Gastrocnemius medialis (tissue), 4 donors: ENCODE data around the gene TRAF1. TPM values are rescaled to one million over a fixed set of nuclear protein-coding genes. Genes with fewer than 3 reads are reported as not detected.

Experiments
- ATAC-seq, 2 donors: fragments of 150-250 bp; one replicate each; pipeline ENCODE4 v1.9.1; 2016
- DNase-seq, 2 donors: peaks; one replicate each; pipeline ENCODE4 v3.0.0-alpha.2; 2019
- H3K27ac ChIP-seq, 4 donors: fragments of 200-600 bp; sonication (generic); 1 replicate in 1 of 4; 2 replicates in 3 of 4; pipeline ENCODE4 v1.5.1; 2016 to 2018; ENCODE audit warnings: mild to moderate bottlenecking in 2 of 4, moderate library complexity in 1 of 4
- H3K27me3 ChIP-seq, 3 donors: fragments of 200-600 bp; sonication (generic) in 2 of 3; 1 replicate in 1 of 3; 2 replicates in 2 of 3; pipeline versions ENCODE4 v1.5.1 to v1.6.0; 2016 to 2019; ENCODE audit warnings: mild to moderate bottlenecking in 1 of 3, moderate library complexity in 1 of 3
- H3K36me3 ChIP-seq, 2 donors: fragments of 200-600 bp; sonication (generic) in 1 of 2; one replicate each; pipeline ENCODE4 v1.5.1; 2017 to 2018
- H3K4me1 ChIP-seq, 2 donors: fragments of 200-600 bp; sonication (generic) in 1 of 2; one replicate each; pipeline ENCODE4 v1.5.1; 2016 to 2017; ENCODE audit warnings: mild to moderate bottlenecking in 2 of 2
- H3K4me3 ChIP-seq, 4 donors: fragments of 200-600 bp; sonication (generic) in 3 of 4; 1 replicate in 1 of 4; 2 replicates in 3 of 4; pipeline ENCODE4 v1.5.1; 2016 to 2019; ENCODE audit warnings: mild to moderate bottlenecking in 2 of 4
- H3K9me3 ChIP-seq, 3 donors: fragments of 200-600 bp; sonication (generic) in 2 of 3; 1 replicate in 1 of 3; 2 replicates in 2 of 3; pipeline ENCODE4 v1.5.1; 2016 to 2019
- POLR2A ChIP-seq, 2 donors: fragments of 450-650 bp; IDR thresholded peaks; one replicate each; pipeline ENCODE4 v1.6.1; 2017; ENCODE audit warnings: antibody characterized with exemption in 2 of 2, mild to moderate bottlenecking in 2 of 2, moderate library complexity in 2 of 2
- in situ Hi-C, 4 donors: fragments of 200-750 bp; cut with MboI; loops; one replicate each; pipeline versions ENCODE4 v1.15.0 to v1.8.0; 2017; ENCODE audit warnings: low sequenced_read_pairs in 4 of 4
- intact Hi-C: fragments of 100-400 bp; cut with DNase I; formaldehyde crosslinking; loops from one replicate; pipeline ENCODE4 v1.15.1; 2023; ENCODE audit warnings: low total_unique reads
- total RNA-seq, 4 donors: library from RNA; depleted of rRNA; stranded (reverse); fragments of >200 nt; gene quantifications; one replicate each; pipeline versions ENCODE4 v1.1.0 to v1.2.3, GENCODE V29; 2016
- TF ChIP-seq, protein P1 (sequence below), 5 experiments: fragments of 450-650 bp in 3 of 5; fragments of 200-600 bp in 2 of 5; sonication (generic) in 2 of 5; IDR thresholded peaks in 4 of 5; conservative IDR thresholded peaks in 1 of 5; 1 replicate in 4 of 5; 2 replicates in 1 of 5; pipeline ENCODE4 v1.5.1; 2016 to 2019; ENCODE audit warnings: antibody characterized with exemption in 5 of 5, mild to moderate bottlenecking in 3 of 5, moderate library complexity in 3 of 5

Gene TRAF1
- total RNA-seq, 4 donors from 2014 or later: 0.42 to 1.6 (median 0.77) TPM

DNA sequence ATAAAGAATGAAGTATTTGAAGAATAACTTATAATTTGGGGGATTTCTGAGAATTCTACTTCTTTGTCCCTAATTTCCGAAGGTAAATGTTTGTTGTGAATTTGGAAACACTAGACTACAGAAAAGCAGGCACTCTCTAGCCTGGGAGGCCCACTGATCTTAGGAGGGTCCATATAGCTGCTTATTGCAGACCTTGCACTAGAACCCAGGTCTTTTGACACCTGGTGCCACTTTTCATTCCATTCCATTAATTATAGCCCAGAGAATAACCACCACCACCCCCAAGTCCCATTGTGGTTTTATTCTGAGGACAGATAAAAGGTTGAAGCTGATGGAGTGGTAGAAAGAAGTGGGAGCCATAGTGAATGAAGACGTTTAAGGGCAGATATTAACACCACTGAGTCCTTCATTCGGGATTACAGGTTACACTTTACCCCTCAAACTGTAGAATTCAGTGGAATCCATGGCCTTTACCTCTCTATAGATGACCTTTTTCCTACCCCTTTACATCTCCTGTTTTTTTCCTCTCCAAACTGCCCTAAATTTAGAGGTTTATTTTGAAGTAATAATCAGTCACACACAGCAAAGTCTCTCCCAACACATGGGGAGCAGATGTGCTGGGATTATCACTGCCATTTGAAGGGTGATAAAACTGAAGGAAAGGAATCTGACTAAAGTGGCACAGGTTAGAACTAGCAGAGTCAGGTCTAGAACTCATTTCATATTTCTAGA, 71.8 kb downstream of the TRAF1 start:
- peaks cover 0 to 1% of the 10 kb centered on the region in 2 donors for H3K36me3 ChIP-seq
- H3K27me3 ChIP-seq: no peaks in the 10 kb centered on the region
- TF ChIP-seq POLR2A (IDR thresholded peaks at IDR 0.05): no peak
- TF ChIP-seq, protein P1, sequence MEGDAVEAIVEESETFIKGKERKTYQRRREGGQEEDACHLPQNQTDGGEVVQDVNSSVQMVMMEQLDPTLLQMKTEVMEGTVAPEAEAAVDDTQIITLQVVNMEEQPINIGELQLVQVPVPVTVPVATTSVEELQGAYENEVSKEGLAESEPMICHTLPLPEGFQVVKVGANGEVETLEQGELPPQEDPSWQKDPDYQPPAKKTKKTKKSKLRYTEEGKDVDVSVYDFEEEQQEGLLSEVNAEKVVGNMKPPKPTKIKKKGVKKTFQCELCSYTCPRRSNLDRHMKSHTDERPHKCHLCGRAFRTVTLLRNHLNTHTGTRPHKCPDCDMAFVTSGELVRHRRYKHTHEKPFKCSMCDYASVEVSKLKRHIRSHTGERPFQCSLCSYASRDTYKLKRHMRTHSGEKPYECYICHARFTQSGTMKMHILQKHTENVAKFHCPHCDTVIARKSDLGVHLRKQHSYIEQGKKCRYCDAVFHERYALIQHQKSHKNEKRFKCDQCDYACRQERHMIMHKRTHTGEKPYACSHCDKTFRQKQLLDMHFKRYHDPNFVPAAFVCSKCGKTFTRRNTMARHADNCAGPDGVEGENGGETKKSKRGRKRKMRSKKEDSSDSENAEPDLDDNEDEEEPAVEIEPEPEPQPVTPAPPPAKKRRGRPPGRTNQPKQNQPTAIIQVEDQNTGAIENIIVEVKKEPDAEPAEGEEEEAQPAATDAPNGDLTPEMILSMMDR (IDR thresholded peaks at IDR 0.05 in 4 of 5, conservative IDR thresholded peaks at IDR 0.05 in 1 of 5): no peak
- no peaks in the 10 kb centered on the region for H3K4me1 ChIP-seq
- no peak for ATAC-seq
- in situ Hi-C loops: loop anchor here in 1 of 4 donors (25.0 kb wide), 1 partner anchor 208 kb away; the partner anchor contains the start of genes C5 and CNTRL
- H3K9me3 ChIP-seq: no peaks in the 10 kb centered on the region
- DNase-seq: no peak
- no peak overlapping the region for H3K27ac ChIP-seq
- intact Hi-C loops: no loop called here
- H3K4me3 ChIP-seq: no peak overlapping the region

DNA sequence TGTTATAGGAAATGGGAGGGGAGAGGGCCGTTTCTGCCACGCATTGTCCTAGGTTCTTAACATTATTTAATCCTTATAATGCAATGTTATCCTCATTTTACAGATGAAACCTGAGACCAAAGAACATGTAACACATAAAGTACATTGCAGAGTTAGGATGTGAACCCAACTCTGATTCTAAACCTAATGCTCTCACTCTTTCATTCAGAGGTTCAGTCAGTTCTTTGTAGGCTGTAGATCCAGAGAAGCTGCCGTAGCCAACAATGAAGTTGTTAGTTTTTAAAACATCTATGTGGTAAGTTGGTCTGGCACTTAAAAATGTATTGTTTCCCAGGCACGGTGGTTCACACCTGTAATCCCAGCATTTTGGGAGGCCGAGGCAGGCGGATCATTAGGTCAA, 73.4 kb downstream of the TRAF1 start:
- no peak for ATAC-seq
- Histone ChIP-seq H3K36me3 (no peaks in the 10 kb centered on the region), H3K27ac (no peak overlapping the region), H3K4me1 (no peaks in the 10 kb centered on the region), H3K9me3 (no peaks in the 10 kb centered on the region), H3K4me3 (no peak overlapping the region), H3K27me3 (no peaks in the 10 kb centered on the region)
- intact Hi-C loops: no loop called here
- no peak for TF ChIP-seq POLR2A (IDR thresholded peaks at IDR 0.05)
- no peak for DNase-seq
- in situ Hi-C loops: loop anchor here in 1 of 4 donors (25.0 kb wide), 1 partner anchor 209 kb away; the partner anchor contains the start of genes C5 and CNTRL

Other genes starting within 250 kb of the TRAF1 start
- 10 to 100 TPM in 3 of 4 donors, 1 to 10 TPM in 1; 6.3 to 15.3 (median 13.5) TPM for gene MEGF9, start 212.3 kb downstream of the TRAF1 start, total RNA-seq
- 10 to 100 TPM; 17.0 to 20.0 (median 19.0) TPM for gene FBXW2, start 133.4 kb downstream of the TRAF1 start, total RNA-seq
- 10 to 100 TPM in 3 of 4 donors, 1 to 10 TPM in 1; 9.3 to 35.3 (median 12.6) TPM for gene PSMD5, start 83.9 kb downstream of the TRAF1 start, total RNA-seq
- gene PHF19, start 49.6 kb downstream of the TRAF1 start, total RNA-seq: 10 to 100 TPM in 2 of 4 donors, 1 to 10 TPM in 2; 9.2 to 12.5 (median 10.8) TPM
- gene C5, start 123.5 kb upstream of the TRAF1 start, total RNA-seq: 1 to 10 TPM in 3 of 4 donors, under 1 TPM in 1; 0.22 to 3.9 (median 1.8) TPM
- gene CNTRL, start 148.2 kb upstream of the TRAF1 start, total RNA-seq: 1 to 10 TPM; 1.0 to 3.2 (median 1.6) TPM